Measurements from ENCODE around the gene TNFAIP8. TPM values are rescaled to one million over a fixed set of nuclear protein-coding genes. Genes with fewer than 3 reads are reported as not detected.

Gene TNFAIP8
- total and polyA plus RNA-seq, 9 of the 15 experiments (the other 6 are each of a cell fraction or from before 2014, with no cell fraction given): 29.9 to 52.2 (median 44.8) TPM

GRCh38 chr5:119417891-119418605 lies 62.2 kb downstream of the TNFAIP8 start (continued):
- no peak for TF ChIP-seq ZBTB40 (IDR thresholded peaks at IDR 0.05)
- no peak for TF ChIP-seq ZBTB40 (CRISPR knock-in tag; IDR thresholded peaks at IDR 0.05)
- no peak for TF ChIP-seq KDM2B (CRISPR knock-in tag; IDR thresholded peaks at IDR 0.05)
- TF ChIP-seq, protein P1, sequence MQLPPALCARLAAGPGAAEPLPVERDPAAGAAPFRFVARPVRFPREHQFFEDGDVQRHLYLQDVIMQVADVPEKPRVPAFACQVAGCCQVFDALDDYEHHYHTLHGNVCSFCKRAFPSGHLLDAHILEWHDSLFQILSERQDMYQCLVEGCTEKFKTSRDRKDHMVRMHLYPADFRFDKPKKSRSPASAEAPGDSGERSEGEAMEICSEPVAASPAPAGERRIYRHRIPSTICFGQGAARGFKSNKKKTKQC (CRISPR knock-in tag; IDR thresholded peaks at IDR 0.05): no peak
- no peak; the same call in 1 of the 2 replicates for TF ChIP-seq CTBP1 (IDR thresholded peaks at IDR 0.05; ENCODE audit: borderline replicate concordance)
- TF ChIP-seq HNRNPL (IDR thresholded peaks at IDR 0.05; ENCODE audit: low read depth, low read length): no peak
- TF ChIP-seq BRF2 (IDR thresholded peaks at IDR 0.05; ENCODE audit: borderline replicate concordance, insufficient read depth, insufficient read length): no peak
- TF ChIP-seq, protein P2, sequence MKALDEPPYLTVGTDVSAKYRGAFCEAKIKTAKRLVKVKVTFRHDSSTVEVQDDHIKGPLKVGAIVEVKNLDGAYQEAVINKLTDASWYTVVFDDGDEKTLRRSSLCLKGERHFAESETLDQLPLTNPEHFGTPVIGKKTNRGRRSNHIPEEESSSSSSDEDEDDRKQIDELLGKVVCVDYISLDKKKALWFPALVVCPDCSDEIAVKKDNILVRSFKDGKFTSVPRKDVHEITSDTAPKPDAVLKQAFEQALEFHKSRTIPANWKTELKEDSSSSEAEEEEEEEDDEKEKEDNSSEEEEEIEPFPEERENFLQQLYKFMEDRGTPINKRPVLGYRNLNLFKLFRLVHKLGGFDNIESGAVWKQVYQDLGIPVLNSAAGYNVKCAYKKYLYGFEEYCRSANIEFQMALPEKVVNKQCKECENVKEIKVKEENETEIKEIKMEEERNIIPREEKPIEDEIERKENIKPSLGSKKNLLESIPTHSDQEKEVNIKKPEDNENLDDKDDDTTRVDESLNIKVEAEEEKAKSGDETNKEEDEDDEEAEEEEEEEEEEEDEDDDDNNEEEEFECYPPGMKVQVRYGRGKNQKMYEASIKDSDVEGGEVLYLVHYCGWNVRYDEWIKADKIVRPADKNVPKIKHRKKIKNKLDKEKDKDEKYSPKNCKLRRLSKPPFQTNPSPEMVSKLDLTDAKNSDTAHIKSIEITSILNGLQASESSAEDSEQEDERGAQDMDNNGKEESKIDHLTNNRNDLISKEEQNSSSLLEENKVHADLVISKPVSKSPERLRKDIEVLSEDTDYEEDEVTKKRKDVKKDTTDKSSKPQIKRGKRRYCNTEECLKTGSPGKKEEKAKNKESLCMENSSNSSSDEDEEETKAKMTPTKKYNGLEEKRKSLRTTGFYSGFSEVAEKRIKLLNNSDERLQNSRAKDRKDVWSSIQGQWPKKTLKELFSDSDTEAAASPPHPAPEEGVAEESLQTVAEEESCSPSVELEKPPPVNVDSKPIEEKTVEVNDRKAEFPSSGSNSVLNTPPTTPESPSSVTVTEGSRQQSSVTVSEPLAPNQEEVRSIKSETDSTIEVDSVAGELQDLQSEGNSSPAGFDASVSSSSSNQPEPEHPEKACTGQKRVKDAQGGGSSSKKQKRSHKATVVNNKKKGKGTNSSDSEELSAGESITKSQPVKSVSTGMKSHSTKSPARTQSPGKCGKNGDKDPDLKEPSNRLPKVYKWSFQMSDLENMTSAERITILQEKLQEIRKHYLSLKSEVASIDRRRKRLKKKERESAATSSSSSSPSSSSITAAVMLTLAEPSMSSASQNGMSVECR (CRISPR knock-in tag; IDR thresholded peaks at IDR 0.05): no peak
- no peak for TF ChIP-seq ZNF3 (CRISPR knock-in tag; IDR thresholded peaks at IDR 0.05)
- TF ChIP-seq SRSF7 (optimal IDR thresholded peaks at IDR 0.05; ENCODE audit: low read depth, low read length): no peak
- no peak for TF ChIP-seq XRCC5 (IDR thresholded peaks at IDR 0.05; ENCODE audit: low read depth, low read length)
